ENCODE results near the gene TMEM208. TPM values are rescaled to one million over a fixed set of nuclear protein-coding genes. Genes with fewer than 3 reads are reported as not detected.

The TMEM208 gene
- total RNA-seq (ENCODE audit: unreplicated experiment): 42.6 TPM
- long read RNA-seq, transcript TMEM208-201 (6 exons, 793 nt): major isoform, 26 of 29 reads
- long read RNA-seq, partial matches to known transcripts: 0 of 29 reads
- long read RNA-seq, other reads (novel, unspliced or antisense): 1 of 29 reads

DNA sequence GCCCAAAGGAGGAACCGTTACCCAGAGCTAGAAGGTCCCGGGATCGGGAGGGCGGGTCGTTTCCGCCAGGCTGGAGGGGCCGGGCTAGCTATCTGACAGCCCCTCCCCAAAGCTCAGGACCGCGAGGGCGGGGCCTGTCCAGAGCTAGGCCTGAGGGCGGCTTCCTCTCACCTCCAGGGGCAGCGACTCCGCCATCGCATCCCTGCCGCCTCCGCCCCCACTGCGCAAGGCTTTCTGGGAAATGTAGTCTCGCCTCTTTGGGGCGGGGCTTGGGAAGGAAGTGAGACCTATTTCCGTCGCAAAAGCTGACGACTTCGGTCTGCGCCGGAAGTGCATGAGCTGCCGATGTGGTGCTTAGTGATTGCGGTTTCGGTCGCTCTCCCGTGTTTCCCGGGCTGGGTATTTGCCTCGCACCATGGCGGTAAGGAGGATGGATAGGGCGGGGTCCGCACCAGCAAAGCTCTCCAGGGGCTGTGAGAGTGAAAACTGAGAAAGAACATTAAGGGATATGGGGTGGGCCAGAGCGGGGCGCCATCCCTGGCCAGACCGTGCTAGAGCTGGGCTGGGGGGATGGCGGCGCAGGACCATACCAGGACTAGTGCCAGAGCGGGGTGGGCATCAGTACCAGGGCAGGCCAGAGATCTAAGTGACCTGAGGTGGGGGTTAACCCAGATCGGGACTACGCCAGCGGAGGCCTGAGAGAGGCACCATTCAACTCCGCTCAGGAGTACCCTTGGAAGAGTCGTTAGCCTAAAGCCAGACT lies at the start of gene TMEM208:
Gene TMEM208 (plus strand): TSS at position 327 of the 763 bp plus-strand sequence. CDS start 89 bp downstream, at position 416.
- no peaks in the 10 kb centered on the region for H3K36me3 Mint-ChIP-seq (ENCODE audit: unreplicated experiment)
- DNase-seq: peak; percentile 100
- TF ChIP-seq, protein P1, sequence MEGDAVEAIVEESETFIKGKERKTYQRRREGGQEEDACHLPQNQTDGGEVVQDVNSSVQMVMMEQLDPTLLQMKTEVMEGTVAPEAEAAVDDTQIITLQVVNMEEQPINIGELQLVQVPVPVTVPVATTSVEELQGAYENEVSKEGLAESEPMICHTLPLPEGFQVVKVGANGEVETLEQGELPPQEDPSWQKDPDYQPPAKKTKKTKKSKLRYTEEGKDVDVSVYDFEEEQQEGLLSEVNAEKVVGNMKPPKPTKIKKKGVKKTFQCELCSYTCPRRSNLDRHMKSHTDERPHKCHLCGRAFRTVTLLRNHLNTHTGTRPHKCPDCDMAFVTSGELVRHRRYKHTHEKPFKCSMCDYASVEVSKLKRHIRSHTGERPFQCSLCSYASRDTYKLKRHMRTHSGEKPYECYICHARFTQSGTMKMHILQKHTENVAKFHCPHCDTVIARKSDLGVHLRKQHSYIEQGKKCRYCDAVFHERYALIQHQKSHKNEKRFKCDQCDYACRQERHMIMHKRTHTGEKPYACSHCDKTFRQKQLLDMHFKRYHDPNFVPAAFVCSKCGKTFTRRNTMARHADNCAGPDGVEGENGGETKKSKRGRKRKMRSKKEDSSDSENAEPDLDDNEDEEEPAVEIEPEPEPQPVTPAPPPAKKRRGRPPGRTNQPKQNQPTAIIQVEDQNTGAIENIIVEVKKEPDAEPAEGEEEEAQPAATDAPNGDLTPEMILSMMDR (IDR thresholded peaks at IDR 0.05; ENCODE audit: partially characterized antibody, unreplicated experiment): no peak
- peak within 1 kb of the TSS; percentile 93 for H3K27ac Mint-ChIP-seq (ENCODE audit: unreplicated experiment)
- peaks cover 15% of the 10 kb centered on the region for H3K27me3 Mint-ChIP-seq (ENCODE audit: unreplicated experiment)
- peaks cover 3% of the 10 kb centered on the region for H3K9me3 Mint-ChIP-seq (ENCODE audit: unreplicated experiment)
- peaks cover 14% of the 10 kb centered on the region for H3K4me1 Mint-ChIP-seq (ENCODE audit: low read depth, unreplicated experiment)
- peak within 1 kb of the TSS; percentile 99 for H3K4me3 Mint-ChIP-seq (ENCODE audit: unreplicated experiment)

DNA sequence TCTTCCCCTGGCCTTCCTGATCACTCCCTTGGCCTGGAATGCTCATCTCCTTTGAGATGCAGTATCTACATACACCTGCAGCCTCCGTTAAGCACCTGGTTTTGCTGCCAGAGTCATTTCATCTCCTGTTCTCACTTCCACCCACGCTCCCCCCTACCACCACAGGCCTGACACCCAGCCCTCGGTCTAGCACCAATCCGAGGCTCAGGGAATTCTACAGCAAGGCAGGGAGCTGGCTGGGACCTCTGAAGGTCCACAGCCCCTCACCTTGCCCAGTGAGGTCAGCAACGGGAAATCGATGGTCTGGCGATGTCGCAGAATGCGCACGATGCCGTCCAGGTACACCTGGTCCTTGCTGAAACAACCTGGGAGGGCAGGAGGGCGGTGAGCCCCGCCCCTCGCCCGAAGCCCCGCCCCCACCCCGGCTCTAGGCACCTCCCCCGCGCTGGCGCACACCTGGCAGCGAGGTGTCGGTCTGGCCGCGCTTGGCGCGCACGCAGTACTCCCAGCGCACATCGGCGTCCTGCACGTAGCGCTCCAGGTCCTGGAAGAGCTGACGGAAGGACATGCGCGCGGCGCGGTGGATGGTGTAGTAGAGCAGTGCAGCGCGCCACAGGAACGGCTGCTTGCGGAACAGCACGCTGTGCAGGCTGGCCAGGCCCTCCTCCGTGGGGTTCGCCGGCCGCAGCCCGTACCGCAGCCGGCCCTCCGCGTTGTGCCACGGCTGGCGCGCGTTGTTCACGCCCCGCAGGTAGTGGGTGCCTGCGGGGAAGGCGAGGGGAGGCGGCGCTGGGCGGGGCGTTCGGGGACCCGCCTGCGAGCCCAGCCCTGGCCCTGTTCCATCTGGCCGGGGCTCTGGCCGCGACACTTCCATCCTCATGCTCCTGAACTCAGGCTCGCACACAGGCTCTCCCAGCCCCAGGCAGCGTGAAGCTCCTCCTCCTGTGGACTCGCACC lies 48.9 kb upstream of the TMEM208 start:
- Mint-ChIP-seq H3K27me3 (ENCODE audit: unreplicated experiment) (peaks cover 23% of the 10 kb centered on the region), H3K9me3 (ENCODE audit: unreplicated experiment) (peaks cover 12% of the 10 kb centered on the region), H3K4me1 (ENCODE audit: low read depth, unreplicated experiment) (peaks cover 14% of the 10 kb centered on the region), H3K4me3 (ENCODE audit: unreplicated experiment) (peak overlapping the region; percentile 76), H3K36me3 (ENCODE audit: unreplicated experiment) (peaks cover 5% of the 10 kb centered on the region), H3K27ac (ENCODE audit: unreplicated experiment) (no peak overlapping the region)
- TF ChIP-seq, protein P1 (IDR thresholded peaks at IDR 0.05; ENCODE audit: partially characterized antibody, unreplicated experiment): no peak
- DNase-seq: peak; percentile 73

DNA sequence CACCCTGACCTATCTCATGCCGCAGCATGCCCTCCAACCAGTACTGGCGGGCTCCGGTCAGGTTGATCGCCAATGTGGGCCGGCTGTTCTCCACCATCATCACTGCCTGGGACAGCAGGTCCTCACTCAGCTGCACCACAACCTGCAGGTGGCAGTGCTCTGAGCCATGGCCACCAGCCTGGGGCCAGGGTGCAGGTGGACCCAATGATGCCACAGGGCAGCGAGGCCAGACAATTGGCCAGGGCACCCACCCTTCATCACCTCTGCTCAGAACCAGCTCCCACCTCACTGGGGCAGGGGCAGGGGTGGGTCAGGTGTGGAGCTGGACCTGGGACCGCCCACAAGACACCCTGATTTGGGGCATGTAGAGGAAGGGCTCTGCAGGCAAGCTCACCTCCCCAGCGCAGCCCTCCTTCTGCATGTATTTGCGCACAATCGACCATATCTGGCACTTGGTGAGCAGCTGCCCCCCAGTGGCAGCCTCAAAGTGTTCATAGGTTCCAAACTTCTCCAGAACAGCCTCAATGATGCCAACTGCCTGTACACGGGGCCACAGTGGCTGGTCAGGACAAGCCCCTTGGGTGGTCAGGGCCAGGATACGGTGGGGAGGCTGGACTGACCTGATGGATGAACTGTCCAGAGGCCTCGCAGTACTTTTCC lies 47.4 kb upstream of the TMEM208 start:
- TF ChIP-seq, protein P1 (IDR thresholded peaks at IDR 0.05; ENCODE audit: partially characterized antibody, unreplicated experiment): no peak
- Mint-ChIP-seq H3K4me3 (ENCODE audit: unreplicated experiment) (no peak overlapping the region), H3K9me3 (ENCODE audit: unreplicated experiment) (peaks cover 11% of the 10 kb centered on the region), H3K36me3 (ENCODE audit: unreplicated experiment) (peaks cover 5% of the 10 kb centered on the region), H3K4me1 (ENCODE audit: low read depth, unreplicated experiment) (peaks cover 11% of the 10 kb centered on the region), H3K27me3 (ENCODE audit: unreplicated experiment) (peaks cover 14% of the 10 kb centered on the region), H3K27ac (ENCODE audit: unreplicated experiment) (no peak overlapping the region)
- DNase-seq: no peak

DNA sequence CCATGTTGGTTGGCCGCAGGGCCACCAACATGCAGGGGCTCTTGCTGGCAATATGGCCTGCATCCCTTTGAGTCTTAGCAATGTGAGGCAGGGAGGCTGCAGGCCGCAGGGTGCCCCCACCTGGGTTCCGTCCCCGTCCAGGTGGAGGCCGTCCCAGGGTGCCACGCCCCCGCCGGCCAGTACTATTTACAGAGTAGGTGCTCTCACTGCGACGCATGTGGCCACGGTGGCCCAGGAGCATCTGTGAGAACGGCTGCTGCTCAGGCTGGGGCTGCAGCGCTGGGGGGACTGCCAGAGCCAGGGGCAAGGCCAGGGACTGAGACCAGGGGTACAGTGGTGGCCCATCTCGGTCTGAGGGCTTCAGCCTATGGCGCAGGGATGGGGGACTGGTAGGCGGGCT lies 46.8 kb upstream of the TMEM208 start:
- TF ChIP-seq, protein P1 (IDR thresholded peaks at IDR 0.05; ENCODE audit: partially characterized antibody, unreplicated experiment): no peak
- Mint-ChIP-seq H3K36me3 (ENCODE audit: unreplicated experiment) (peaks cover 5% of the 10 kb centered on the region), H3K9me3 (ENCODE audit: unreplicated experiment) (peaks cover 11% of the 10 kb centered on the region), H3K27ac (ENCODE audit: unreplicated experiment) (no peak overlapping the region), H3K27me3 (ENCODE audit: unreplicated experiment) (peaks cover 14% of the 10 kb centered on the region), H3K4me1 (ENCODE audit: low read depth, unreplicated experiment) (peaks cover 11% of the 10 kb centered on the region), H3K4me3 (ENCODE audit: unreplicated experiment) (no peak overlapping the region)
- no peak for DNase-seq

All from glutamatergic neuron (in vitro differentiated cells).